Measurements from ENCODE around the gene SHC1. TPM values are rescaled to one million over a fixed set of nuclear protein-coding genes. Genes with fewer than 3 reads are reported as not detected.
A peak's percentile ranks its signal among the peaks of the same experiment; 100 is the strongest.

The SHC1 gene
- total and polyA plus RNA-seq, 2 donors from 2014 or later: 43.8 to 153 TPM

DNA sequence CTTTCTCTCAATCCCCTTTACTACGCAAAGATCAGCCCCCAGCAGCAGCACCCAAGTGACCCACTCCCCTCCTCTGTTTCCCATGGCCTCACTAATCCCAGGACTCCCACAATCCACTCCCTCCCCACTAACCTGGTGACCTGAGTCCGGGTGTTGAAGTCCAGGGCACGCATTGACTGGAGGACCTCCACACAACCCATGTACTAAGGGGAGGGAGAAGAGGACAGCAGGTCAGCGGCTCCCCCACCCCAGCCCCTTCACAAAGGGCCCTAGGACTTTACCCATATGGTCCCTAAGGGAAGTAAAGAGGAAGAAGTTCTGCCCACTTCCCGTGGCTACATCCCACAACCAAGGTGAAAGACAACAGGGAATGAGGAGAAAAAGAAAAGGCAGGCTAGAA, 1.3 kb downstream of the SHC1 start:
- Histone ChIP-seq H3K27ac (ENCODE audit: low read depth in 2 of 2, low read length in 2 of 2) (peak overlapping the region; percentile 41 to 44), H3K4me3 (ENCODE audit: low read length in 3 of 3) (no peak overlapping the region), H3K9me3 (ENCODE audit: control insufficient read depth in 2 of 3, insufficient read depth in 1 of 3, low read length in 3 of 3) (no peaks in the 10 kb centered on the region), H3K36me3 (ENCODE audit: control insufficient read depth in 2 of 3, insufficient read depth in 3 of 3, low read length in 3 of 3) (peaks cover 3 to 34% (median 26%) of the 10 kb centered on the region in 3 donors), H3K9ac (ENCODE audit: low read length in 3 of 3) (peak overlapping the region in 2 of 3 donors; percentile 45 to 78), H3K4me1 (ENCODE audit: control insufficient read depth in 2 of 3, insufficient read depth in 2 of 3, low read depth in 1 of 3, low read length in 3 of 3) (peaks cover 7 to 24% (median 23%) of the 10 kb centered on the region in 3 donors), H3K27me3 (ENCODE audit: control insufficient read depth, insufficient read depth, low read length) (no peaks in the 10 kb centered on the region)
- DNase-seq: peak in 1 of 5 donors; percentile 58
- no peak for FAIRE-seq
- TF ChIP-seq, protein P1, sequence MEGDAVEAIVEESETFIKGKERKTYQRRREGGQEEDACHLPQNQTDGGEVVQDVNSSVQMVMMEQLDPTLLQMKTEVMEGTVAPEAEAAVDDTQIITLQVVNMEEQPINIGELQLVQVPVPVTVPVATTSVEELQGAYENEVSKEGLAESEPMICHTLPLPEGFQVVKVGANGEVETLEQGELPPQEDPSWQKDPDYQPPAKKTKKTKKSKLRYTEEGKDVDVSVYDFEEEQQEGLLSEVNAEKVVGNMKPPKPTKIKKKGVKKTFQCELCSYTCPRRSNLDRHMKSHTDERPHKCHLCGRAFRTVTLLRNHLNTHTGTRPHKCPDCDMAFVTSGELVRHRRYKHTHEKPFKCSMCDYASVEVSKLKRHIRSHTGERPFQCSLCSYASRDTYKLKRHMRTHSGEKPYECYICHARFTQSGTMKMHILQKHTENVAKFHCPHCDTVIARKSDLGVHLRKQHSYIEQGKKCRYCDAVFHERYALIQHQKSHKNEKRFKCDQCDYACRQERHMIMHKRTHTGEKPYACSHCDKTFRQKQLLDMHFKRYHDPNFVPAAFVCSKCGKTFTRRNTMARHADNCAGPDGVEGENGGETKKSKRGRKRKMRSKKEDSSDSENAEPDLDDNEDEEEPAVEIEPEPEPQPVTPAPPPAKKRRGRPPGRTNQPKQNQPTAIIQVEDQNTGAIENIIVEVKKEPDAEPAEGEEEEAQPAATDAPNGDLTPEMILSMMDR (IDR thresholded peaks at IDR 0.05; ENCODE audit: borderline replicate concordance, extremely low read depth, insufficient read depth): no peak
- intact Hi-C loops (cut with DNase I): no loop called here

DNA sequence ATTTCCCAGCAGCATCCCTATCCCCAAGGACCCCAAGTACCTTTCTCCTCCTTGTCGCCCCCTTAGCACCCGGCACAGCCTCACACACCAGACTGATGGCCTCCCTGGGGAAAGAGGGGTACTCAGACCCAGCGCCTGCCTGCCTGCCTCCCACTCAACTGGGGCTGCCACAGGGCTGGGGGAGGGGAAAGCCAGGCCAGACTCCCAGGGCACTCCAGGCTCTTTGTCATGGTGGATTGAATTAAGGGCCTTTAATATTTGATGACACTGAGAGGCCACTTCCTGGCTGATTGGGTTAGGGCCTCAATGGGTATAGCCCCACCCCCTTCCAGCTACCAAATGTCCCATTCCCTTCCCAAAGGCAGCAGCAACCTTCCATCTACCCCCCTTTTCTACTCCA, 1.8 kb downstream of the SHC1 start:
- TF ChIP-seq, protein P1 (IDR thresholded peaks at IDR 0.05; ENCODE audit: borderline replicate concordance, extremely low read depth, insufficient read depth): no peak
- Histone ChIP-seq H3K4me3 (ENCODE audit: low read length in 3 of 3) (no peak overlapping the region), H3K27ac (ENCODE audit: low read depth in 2 of 2, low read length in 2 of 2) (peak overlapping the region in 1 of 2 donors; percentile 44), H3K36me3 (ENCODE audit: control insufficient read depth in 2 of 3, insufficient read depth in 3 of 3, low read length in 3 of 3) (peaks cover 3 to 34% (median 27%) of the 10 kb centered on the region in 3 donors), H3K27me3 (ENCODE audit: control insufficient read depth, insufficient read depth, low read length) (no peaks in the 10 kb centered on the region), H3K9ac (ENCODE audit: low read length in 3 of 3) (peak overlapping the region in 1 of 3 donors; percentile 45), H3K4me1 (ENCODE audit: control insufficient read depth in 2 of 3, insufficient read depth in 2 of 3, low read depth in 1 of 3, low read length in 3 of 3) (peaks cover 7 to 24% (median 23%) of the 10 kb centered on the region in 3 donors), H3K9me3 (ENCODE audit: control insufficient read depth in 2 of 3, insufficient read depth in 1 of 3, low read length in 3 of 3) (no peaks in the 10 kb centered on the region)
- FAIRE-seq: no peak
- peak in 2 of 5 donors; percentile 56 to 70 for DNase-seq
- intact Hi-C loops (cut with DNase I): no loop called here

GRCh38 chr1:154967331-154967950, 3.1 kb downstream of the SHC1 start:
- no peak overlapping the region for H3K27ac ChIP-seq (ENCODE audit: low read depth in 2 of 2, low read length in 2 of 2)
- H3K27me3 ChIP-seq (ENCODE audit: control insufficient read depth, insufficient read depth, low read length): no peaks in the 10 kb centered on the region
- intact Hi-C loops (cut with DNase I): no loop called here
- no peak for FAIRE-seq
- H3K4me3 ChIP-seq (ENCODE audit: low read length in 3 of 3): no peak overlapping the region
- TF ChIP-seq, protein P1 (IDR thresholded peaks at IDR 0.05; ENCODE audit: borderline replicate concordance, extremely low read depth, insufficient read depth): no peak
- H3K4me1 ChIP-seq (ENCODE audit: control insufficient read depth in 2 of 3, insufficient read depth in 2 of 3, low read depth in 1 of 3, low read length in 3 of 3): peaks cover 3 to 22% (median 17%) of the 10 kb centered on the region in 3 donors
- H3K36me3 ChIP-seq (ENCODE audit: control insufficient read depth in 2 of 3, insufficient read depth in 3 of 3, low read length in 3 of 3): peaks cover 3 to 41% (median 32%) of the 10 kb centered on the region in 3 donors
- no peaks in the 10 kb centered on the region for H3K9me3 ChIP-seq (ENCODE audit: control insufficient read depth in 2 of 3, insufficient read depth in 1 of 3, low read length in 3 of 3)
- peak in 1 of 5 donors; percentile 54 for DNase-seq
- H3K9ac ChIP-seq (ENCODE audit: low read length in 3 of 3): no peak overlapping the region
